NCI-H146 (cell line): ENCODE measurements around the gene IL26.

ENCODE experiments used
- DNase-seq: peaks from one replicate; lab custom pipeline; 2025; lab: John Stamatoyannopoulos, UW

IL26 gene

DNA sequence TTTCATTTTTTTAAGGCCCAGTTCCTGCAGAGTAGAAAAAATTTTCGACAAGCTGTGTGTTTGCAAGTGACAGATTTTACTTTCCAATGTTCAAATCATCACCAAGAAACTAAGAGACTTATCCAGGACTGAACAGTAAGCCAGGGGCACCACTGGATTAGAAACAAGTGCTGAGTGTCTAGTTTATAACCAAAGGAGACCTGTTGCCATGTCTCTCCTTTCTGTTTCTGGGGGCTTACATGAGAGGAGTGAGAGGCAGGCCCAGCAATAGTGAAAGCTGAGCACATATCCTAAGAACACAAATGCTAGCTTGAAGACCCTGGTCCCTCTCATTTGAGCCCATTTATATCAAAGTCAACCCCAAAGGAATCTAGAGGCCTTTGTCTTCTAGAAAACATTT is 69.0 kb downstream of the IL26 start:
- no peak for DNase-seq

- no peak for DNase-seq
Measured at GRCh38 chr12:68154779-68155178, 70.8 kb downstream of the IL26 start.
